HepG2 (cell line): Measurements from ENCODE around the gene ZBP1. TPM values are rescaled to one million over a fixed set of nuclear protein-coding genes. Genes with fewer than 3 reads are reported as not detected.

Experiments
- ATF1 ChIP-seq: IDR thresholded peaks from 2 replicates; pipeline ENCODE4 v1.6.1; 2016; ENCODE audit warnings: mild to moderate bottlenecking, control low read depth
- CREB1 ChIP-seq, 2 experiments: fragments of 450-650 bp in 1 of 2; IDR thresholded peaks; 2 replicates each; pipeline ENCODE4 v1.6.1; 2016 to 2017; ENCODE audit warnings: control low read depth in 1 of 2, mild to moderate bottlenecking in 1 of 2, missing compliant biosample characterization in 1 of 2, missing genetic modification characterization in 1 of 2
- GATA4 ChIP-seq: sonication (generic); IDR thresholded peaks from 2 replicates; pipeline ENCODE4 v1.6.1; 2016; ENCODE audit warnings: antibody characterized with exemption, low read depth, borderline replicate concordance
- HIVEP1 ChIP-seq: sonication (generic); formaldehyde crosslinking; IDR thresholded peaks from 2 replicates; pipeline ENCODE4 v1.4.0; 2020; ENCODE audit warnings: mild to moderate bottlenecking, missing genetic modification reagents
- KLF11 ChIP-seq: IDR thresholded peaks from 2 replicates; pipeline ENCODE4 v1.6.1; 2016; ENCODE audit warnings: missing compliant biosample characterization
- NBN ChIP-seq: fragments of 450-650 bp; conservative IDR thresholded peaks from 2 replicates; pipeline ENCODE4 v1.6.1; 2017
- RARA ChIP-seq: IDR thresholded peaks from 2 replicates; pipeline ENCODE4 v1.6.1; 2016; ENCODE audit warnings: missing genetic modification reagents, missing compliant biosample characterization
- RERE ChIP-seq: IDR thresholded peaks from 2 replicates; pipeline ENCODE4 v1.6.1; 2016; ENCODE audit warnings: low read depth, missing genetic modification reagents, missing compliant biosample characterization
- SAFB2 ChIP-seq: sonication (generic); formaldehyde crosslinking; IDR thresholded peaks from 2 replicates; pipeline ENCODE4 v1.5.1; 2020; ENCODE audit warnings: missing genetic modification reagents, low read depth, mild to moderate bottlenecking, borderline replicate concordance
- SMAD1 ChIP-seq: sonication (generic); formaldehyde crosslinking; IDR thresholded peaks from 2 replicates; pipeline ENCODE4 v1.4.0; 2020; ENCODE audit warnings: missing genetic modification reagents, low read depth, mild to moderate bottlenecking, borderline replicate concordance
- SNAPC5 ChIP-seq: sonication (generic); formaldehyde crosslinking; IDR thresholded peaks from 2 replicates; pipeline ENCODE4 v1.8.1; 2023; ENCODE audit warnings: mild to moderate bottlenecking, missing genetic modification reagents, borderline replicate concordance
- ZNF256 ChIP-seq: sonication (generic); formaldehyde crosslinking; conservative IDR thresholded peaks from 2 replicates; pipeline ENCODE4 v1.4.0; 2020; ENCODE audit warnings: missing genetic modification reagents
- ZNF264 ChIP-seq: sonication (generic); formaldehyde crosslinking; IDR thresholded peaks from 2 replicates; pipeline ENCODE4 v1.4.0; 2020; ENCODE audit warnings: missing genetic modification reagents
- ZNF44 ChIP-seq: sonication (generic); formaldehyde crosslinking; IDR thresholded peaks from 2 replicates; pipeline ENCODE4 v1.5.1; 2020; ENCODE audit warnings: mild to moderate bottlenecking, missing genetic modification reagents
- ZNF543 ChIP-seq: sonication (generic); formaldehyde crosslinking; IDR thresholded peaks from 2 replicates; pipeline ENCODE4 v1.4.0; 2020; ENCODE audit warnings: mild to moderate bottlenecking, missing genetic modification reagents
- ZNF687 ChIP-seq: sonication (generic); formaldehyde crosslinking; IDR thresholded peaks from 2 replicates; pipeline ENCODE4 v1.5.1; 2020; ENCODE audit warnings: mild to moderate bottlenecking, missing genetic modification reagents, moderate library complexity
- polyA plus RNA-seq, 8 experiments: library from polyadenylated mRNA; depleted of rRNA in 3 of 8; stranded (reverse) in 7 of 8; unstranded in 1 of 8; fragments of >200 nt; fragmentation: Illumina TruSeq in 4 of 8; extraction: Trizol in 4 of 8; gene quantifications; 2 replicates each; pipeline versions ENCODE4 v1.2.1 to v1.2.3, GENCODE V29; 2011 to 2016; ENCODE audit warnings: low read depth in 4 of 8, missing spikeins in 1 of 8, mixed read lengths in 1 of 8; ENCODE audit not compliant: insufficient read depth in 1 of 8
- total RNA-seq, 5 experiments: library from RNA; depleted of rRNA; stranded (reverse); fragments of >200 nt; fragmentation: Illumina TruSeq; extraction: Trizol; gene quantifications; 2 replicates each; pipeline ENCODE4 v1.2.3, GENCODE V29; 2016; ENCODE audit warnings: low read depth in 1 of 5

The ZBP1 gene
- total and polyA plus RNA-seq, 2 of the 13 experiments (the other 11 are each of a cell fraction or from before 2014, with no cell fraction given), result not detected

GRCh38 chr20:57657535-57658446 is 37.6 kb upstream of the ZBP1 start (continued):
- no peak for TF ChIP-seq GATA4
- no peak for TF ChIP-seq RERE (CRISPR knock-in tag)
- no peak for TF ChIP-seq ZNF256 (CRISPR knock-in tag)
- no peak for TF ChIP-seq ZNF264 (CRISPR knock-in tag)
- TF ChIP-seq CREB1 (IDR thresholded peaks at IDR 0.05), result no peak
- no peak for TF ChIP-seq CREB1 (CRISPR knock-in tag; IDR thresholded peaks at IDR 0.05)
- TF ChIP-seq ATF1, result no peak
- TF ChIP-seq SAFB2, result no peak
- 0 out of 2 replicates have a peak, but pooled peaks have one; percentile 22 for TF ChIP-seq RARA (CRISPR knock-in tag)
- no peak for TF ChIP-seq ZNF44 (CRISPR knock-in tag)
- TF ChIP-seq SMAD1, result no peak
- TF ChIP-seq NBN, result no peak
- TF ChIP-seq ZNF543, result no peak
- TF ChIP-seq HIVEP1, result no peak
- no peak for TF ChIP-seq KLF11
- peak; percentile 81 for TF ChIP-seq ZNF687 (CRISPR knock-in tag)
- TF ChIP-seq SNAPC5 (CRISPR knock-in tag), result no peak
